Measurements from ENCODE around the gene ANKRD33B.
"Not testable (repeated sequence)": the region's sequence is repeated elsewhere in the genome, so short reads cannot be mapped to it uniquely, and the experiment has no call there.

Gene ANKRD33B

DNA sequence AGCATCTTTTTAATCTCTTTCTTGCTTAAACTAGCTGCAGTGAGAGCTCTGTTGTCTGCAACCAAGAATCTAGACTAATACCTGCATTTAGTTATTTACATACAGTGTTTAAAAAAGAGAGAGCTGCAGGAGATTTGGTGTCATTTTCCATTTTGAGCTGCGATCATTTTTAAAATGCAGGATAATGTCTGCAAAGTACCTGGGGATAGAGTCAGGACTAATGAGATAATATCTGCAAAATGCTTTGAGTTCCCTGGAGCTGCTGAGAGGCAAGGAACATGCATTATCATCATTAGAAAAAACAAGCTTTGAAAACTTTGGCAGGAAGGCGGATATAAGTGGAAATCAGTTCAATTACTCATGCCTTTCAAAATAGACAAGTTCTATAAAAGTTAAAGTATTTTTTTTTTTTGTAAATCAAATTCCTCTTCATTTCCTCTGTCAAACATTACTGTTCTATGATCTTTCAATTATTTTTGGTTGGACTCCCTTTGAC, 21.8 kb upstream of the ANKRD33B start:
- no peak for TF ChIP-seq YY1 (IDR thresholded peaks at IDR 0.05; ENCODE audit: insufficient read depth, insufficient read length)
- TF ChIP-seq ZNF274 (IDR thresholded peaks at IDR 0.05; ENCODE audit: low read depth, low read length): no peak
- no peak for TF ChIP-seq SUZ12 (IDR thresholded peaks at IDR 0.05; ENCODE audit: extremely low read depth, insufficient read depth, insufficient read length)
- no peak overlapping the region for H3K9ac ChIP-seq (ENCODE audit: insufficient read length, low read depth)
- H3K4me1 ChIP-seq (ENCODE audit: insufficient read depth, insufficient read length): peaks cover 5% of the 10 kb centered on the region
- no peaks in the 10 kb centered on the region for H3K27me3 ChIP-seq (ENCODE audit: insufficient read depth, insufficient read length)
- no peak overlapping the region for H3K4me3 ChIP-seq (ENCODE audit: insufficient read length, low read depth)
- H3K9me3 ChIP-seq (ENCODE audit: insufficient read depth, low read length): no peaks in the 10 kb centered on the region
- no peak for DNase-seq (ENCODE audit: low read depth, low spot score)
- no peaks in the 10 kb centered on the region for H3K36me3 ChIP-seq (ENCODE audit: insufficient read depth, insufficient read length, low read length)

DNA sequence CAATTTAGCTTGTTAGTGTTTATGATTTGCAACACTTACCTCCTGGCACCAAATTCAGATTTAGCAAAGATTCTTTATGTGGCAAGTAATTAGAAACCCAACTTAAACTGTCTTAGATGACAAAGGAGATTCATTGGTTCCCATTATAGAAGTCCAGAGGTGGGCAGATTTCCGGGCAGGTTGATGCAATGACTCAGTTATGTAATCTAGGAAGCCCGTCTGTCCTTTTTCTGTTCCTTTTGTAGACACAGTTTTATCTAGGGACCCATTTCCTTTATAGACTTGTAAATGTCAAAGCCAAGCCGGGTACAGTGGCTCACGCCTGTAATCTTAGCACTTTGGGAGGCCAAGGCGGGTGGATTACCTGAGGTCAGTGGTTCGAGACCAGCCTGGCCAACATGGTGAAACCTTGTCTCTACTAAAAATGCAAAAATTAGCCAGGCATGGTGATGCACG, 20.3 kb upstream of the ANKRD33B start:
- TF ChIP-seq ZNF274 (IDR thresholded peaks at IDR 0.05; ENCODE audit: low read depth, low read length) (no peak), SUZ12 (IDR thresholded peaks at IDR 0.05; ENCODE audit: extremely low read depth, insufficient read depth, insufficient read length) (no peak), YY1 (IDR thresholded peaks at IDR 0.05; ENCODE audit: insufficient read depth, insufficient read length) (no peak)
- no peak overlapping the region for H3K4me3 ChIP-seq (ENCODE audit: insufficient read length, low read depth)
- no peaks in the 10 kb centered on the region for H3K4me1 ChIP-seq (ENCODE audit: insufficient read depth, insufficient read length)
- no peak overlapping the region for H3K9ac ChIP-seq (ENCODE audit: insufficient read length, low read depth)
- DNase-seq (ENCODE audit: low read depth, low spot score): no peak
- no peaks in the 10 kb centered on the region for H3K27me3 ChIP-seq (ENCODE audit: insufficient read depth, insufficient read length)
- no peaks in the 10 kb centered on the region for H3K9me3 ChIP-seq (ENCODE audit: insufficient read depth, low read length)
- no peaks in the 10 kb centered on the region for H3K36me3 ChIP-seq (ENCODE audit: insufficient read depth, insufficient read length, low read length)

DNA sequence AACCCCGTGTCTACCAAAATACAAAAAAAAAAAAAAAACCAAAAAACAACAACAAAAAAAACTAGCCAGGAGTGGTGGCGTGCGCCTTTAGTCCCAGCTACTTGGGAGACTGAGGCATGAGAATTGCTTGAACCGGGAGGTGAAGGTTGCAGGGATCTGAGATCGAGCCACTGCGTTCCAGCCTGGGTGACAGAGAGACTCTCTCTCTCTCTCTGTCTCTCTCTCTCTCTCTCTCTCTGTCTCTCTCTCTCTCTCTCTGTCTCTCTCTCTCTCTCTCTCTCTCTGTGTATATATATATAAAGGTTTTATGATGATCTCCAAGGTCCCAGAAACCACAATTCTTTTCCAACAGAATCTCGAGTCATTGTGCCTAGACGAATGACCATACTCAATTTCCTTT, 18.8 kb upstream of the ANKRD33B start:
- Histone ChIP-seq H3K4me1 (ENCODE audit: insufficient read depth, insufficient read length) (peaks cover 4% of the 10 kb centered on the region), H3K9me3 (ENCODE audit: insufficient read depth, low read length) (no peaks in the 10 kb centered on the region), H3K9ac (ENCODE audit: insufficient read length, low read depth) (no peak overlapping the region), H3K27me3 (ENCODE audit: insufficient read depth, insufficient read length) (no peaks in the 10 kb centered on the region), H3K4me3 (ENCODE audit: insufficient read length, low read depth) (no peak overlapping the region), H3K36me3 (ENCODE audit: insufficient read depth, insufficient read length, low read length) (no peaks in the 10 kb centered on the region)
- DNase-seq (ENCODE audit: low read depth, low spot score): no peak
- TF ChIP-seq ZNF274 (IDR thresholded peaks at IDR 0.05; ENCODE audit: low read depth, low read length) (no peak), YY1 (IDR thresholded peaks at IDR 0.05; ENCODE audit: insufficient read depth, insufficient read length) (no peak), SUZ12 (IDR thresholded peaks at IDR 0.05; ENCODE audit: extremely low read depth, insufficient read depth, insufficient read length) (no peak)

DNA sequence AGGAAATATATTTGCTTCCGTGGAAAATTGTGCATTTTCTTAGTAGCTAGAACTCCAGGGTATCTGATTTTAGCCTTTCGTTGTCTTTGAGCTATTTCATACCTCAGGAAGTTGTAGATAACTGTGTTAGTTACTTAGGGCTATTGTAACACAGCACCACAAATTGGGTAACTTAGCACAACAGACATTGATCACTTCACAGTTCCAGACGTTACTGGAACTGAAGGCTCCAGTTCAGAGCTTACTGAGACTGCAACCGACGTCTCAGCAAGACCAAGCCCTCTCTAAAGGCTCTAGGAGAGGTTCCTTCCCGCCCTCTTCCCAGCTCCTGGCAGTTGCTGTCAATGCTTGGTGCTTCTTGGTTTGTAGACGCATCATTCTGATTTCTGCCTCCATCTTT, 17.7 kb upstream of the ANKRD33B start:
- H3K27me3 ChIP-seq (ENCODE audit: insufficient read depth, insufficient read length): no peaks in the 10 kb centered on the region
- H3K4me3 ChIP-seq (ENCODE audit: insufficient read length, low read depth): no peak overlapping the region
- no peak overlapping the region for H3K9ac ChIP-seq (ENCODE audit: insufficient read length, low read depth)
- H3K9me3 ChIP-seq (ENCODE audit: insufficient read depth, low read length): no peaks in the 10 kb centered on the region
- no peak for TF ChIP-seq YY1 (IDR thresholded peaks at IDR 0.05; ENCODE audit: insufficient read depth, insufficient read length)
- TF ChIP-seq ZNF274 (IDR thresholded peaks at IDR 0.05; ENCODE audit: low read depth, low read length): no peak
- no peak for TF ChIP-seq SUZ12 (IDR thresholded peaks at IDR 0.05; ENCODE audit: extremely low read depth, insufficient read depth, insufficient read length)
- H3K4me1 ChIP-seq (ENCODE audit: insufficient read depth, insufficient read length): peaks cover 9% of the 10 kb centered on the region
- DNase-seq (ENCODE audit: low read depth, low spot score): no peak
- no peaks in the 10 kb centered on the region for H3K36me3 ChIP-seq (ENCODE audit: insufficient read depth, insufficient read length, low read length)

DNA sequence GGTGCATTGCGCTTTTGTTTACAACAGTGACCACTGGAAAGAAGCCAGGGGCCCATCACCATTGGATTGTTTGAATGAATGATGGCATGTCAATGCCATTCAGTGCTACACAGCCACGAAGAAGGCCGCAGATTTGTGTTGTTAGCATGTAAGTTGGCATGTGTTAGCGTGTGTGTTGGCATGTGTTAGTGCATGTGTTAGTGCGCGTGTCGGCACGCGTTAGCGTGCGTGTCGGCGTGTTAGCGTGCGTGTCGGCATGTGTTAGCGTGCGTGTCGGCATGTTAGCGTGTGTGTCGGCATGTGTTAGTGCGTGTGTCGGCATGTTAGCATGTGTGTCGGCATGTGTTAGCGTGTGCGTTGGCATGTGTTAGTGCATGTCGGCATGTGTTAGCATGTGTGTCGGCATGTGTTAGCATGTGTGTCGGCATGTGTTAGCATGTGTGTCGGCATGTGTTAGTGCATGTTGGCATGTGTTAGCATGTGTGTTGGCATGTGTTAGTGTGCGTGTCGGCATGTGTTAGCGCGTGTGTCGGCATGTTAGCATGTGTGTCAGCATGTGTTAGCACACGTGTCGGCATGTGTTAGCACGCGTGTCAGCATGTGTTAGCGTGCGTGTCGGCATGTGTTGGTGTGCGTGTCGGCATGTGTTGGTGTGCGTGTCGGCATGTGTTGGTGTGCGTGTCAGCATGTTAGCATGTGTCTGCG, 15.3 kb upstream of the ANKRD33B start:
- no peaks in the 10 kb centered on the region for H3K36me3 ChIP-seq (ENCODE audit: insufficient read depth, insufficient read length, low read length)
- peaks cover 17% of the 10 kb centered on the region for H3K4me1 ChIP-seq (ENCODE audit: insufficient read depth, insufficient read length)
- no peaks in the 10 kb centered on the region for H3K27me3 ChIP-seq (ENCODE audit: insufficient read depth, insufficient read length)
- TF ChIP-seq YY1 (IDR thresholded peaks at IDR 0.05; ENCODE audit: insufficient read depth, insufficient read length) (no peak), ZNF274 (IDR thresholded peaks at IDR 0.05; ENCODE audit: low read depth, low read length) (no peak), SUZ12 (IDR thresholded peaks at IDR 0.05; ENCODE audit: extremely low read depth, insufficient read depth, insufficient read length) (no peak)
- no peaks in the 10 kb centered on the region for H3K9me3 ChIP-seq (ENCODE audit: insufficient read depth, low read length)
- no peak overlapping the region for H3K9ac ChIP-seq (ENCODE audit: insufficient read length, low read depth)
- no peak overlapping the region for H3K4me3 ChIP-seq (ENCODE audit: insufficient read length, low read depth)
- DNase-seq (ENCODE audit: low read depth, low spot score): no peak

DNA sequence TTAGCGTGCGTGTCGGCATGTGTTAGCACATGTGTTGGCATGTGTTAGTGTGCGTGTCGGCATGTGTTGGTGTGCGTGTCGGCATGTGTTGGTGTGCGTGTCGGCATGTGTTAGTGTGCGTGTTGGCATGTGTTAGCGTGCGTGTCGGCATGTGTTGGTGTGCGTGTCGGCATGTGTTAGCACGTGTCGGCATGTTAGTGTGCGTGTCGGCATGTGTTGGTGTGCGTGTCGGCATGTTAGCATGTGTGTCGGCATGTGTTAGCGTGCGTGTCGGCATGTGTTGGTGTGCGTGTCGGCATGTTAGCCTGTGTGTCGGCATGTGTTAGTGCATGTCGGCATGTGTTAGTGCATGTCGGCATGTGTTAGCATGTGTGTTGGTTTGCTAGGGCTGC, 14.8 kb upstream of the ANKRD33B start:
- H3K27me3 ChIP-seq (ENCODE audit: insufficient read depth, insufficient read length): not testable (repeated sequence)

DNA sequence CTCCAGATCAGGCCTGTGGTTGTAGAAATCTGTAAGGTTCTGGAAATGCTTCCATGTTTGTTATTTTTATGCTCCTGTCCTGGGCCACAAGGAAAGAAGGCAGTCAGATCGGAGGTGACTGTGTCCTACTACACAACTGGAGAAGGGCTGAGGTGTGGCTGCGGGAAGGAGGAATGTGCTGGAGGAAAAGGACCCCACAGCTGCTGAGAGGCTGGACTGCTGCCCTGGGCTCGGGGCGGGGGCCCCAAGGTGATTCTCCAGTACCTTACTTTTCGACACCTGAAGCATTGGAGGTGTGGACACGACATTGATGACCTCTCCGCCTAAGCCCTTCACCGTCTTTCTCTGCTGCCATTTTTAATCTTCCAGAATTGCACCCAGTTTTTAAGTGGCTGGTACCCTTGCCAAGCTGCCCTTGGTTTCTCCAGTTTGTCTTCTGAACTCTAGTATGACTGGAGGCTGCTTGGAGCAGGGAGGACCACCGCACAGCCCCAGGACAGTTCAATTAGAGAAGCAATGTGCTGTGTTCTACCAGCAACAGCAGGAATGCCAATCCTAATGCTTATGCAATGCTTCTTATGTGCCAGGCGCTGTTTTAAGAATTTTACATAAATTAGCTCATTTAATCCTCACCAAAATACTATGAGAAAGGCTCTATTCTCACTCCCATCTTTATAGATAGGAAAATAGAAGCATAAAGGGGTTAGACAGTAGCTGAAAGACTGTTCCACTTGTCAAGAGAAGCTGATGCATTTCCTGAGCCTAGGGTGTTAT, 13.5 kb upstream of the ANKRD33B start:
- no peaks in the 10 kb centered on the region for H3K27me3 ChIP-seq (ENCODE audit: insufficient read depth, insufficient read length)
- DNase-seq (ENCODE audit: low read depth, low spot score): no peak
- peak overlapping the region; percentile 17 for H3K9ac ChIP-seq (ENCODE audit: insufficient read length, low read depth)
- H3K9me3 ChIP-seq (ENCODE audit: insufficient read depth, low read length): no peaks in the 10 kb centered on the region
- TF ChIP-seq ZNF274 (IDR thresholded peaks at IDR 0.05; ENCODE audit: low read depth, low read length) (no peak), YY1 (IDR thresholded peaks at IDR 0.05; ENCODE audit: insufficient read depth, insufficient read length) (no peak), SUZ12 (IDR thresholded peaks at IDR 0.05; ENCODE audit: extremely low read depth, insufficient read depth, insufficient read length) (no peak)
- no peak overlapping the region for H3K4me3 ChIP-seq (ENCODE audit: insufficient read length, low read depth)
- no peaks in the 10 kb centered on the region for H3K36me3 ChIP-seq (ENCODE audit: insufficient read depth, insufficient read length, low read length)
- H3K4me1 ChIP-seq (ENCODE audit: insufficient read depth, insufficient read length): peaks cover 18% of the 10 kb centered on the region

More for the DNA sequence above, 14.8 kb upstream of the ANKRD33B start:
- H3K9me3 ChIP-seq (ENCODE audit: insufficient read depth, low read length); H3K4me3 ChIP-seq (ENCODE audit: insufficient read length, low read depth); H3K9ac ChIP-seq (ENCODE audit: insufficient read length, low read depth); H3K36me3 ChIP-seq (ENCODE audit: insufficient read depth, insufficient read length, low read length); DNase-seq (ENCODE audit: low read depth, low spot score): not testable (repeated sequence)
- peaks cover 17% of the 10 kb centered on the region for H3K4me1 ChIP-seq (ENCODE audit: insufficient read depth, insufficient read length)

Measured in NT2/D1 (cell line).